HepG2 (cell line): ENCODE results near the gene CTAG1A. TPM values are rescaled to one million over a fixed set of nuclear protein-coding genes. Genes with fewer than 3 reads are reported as not detected.

Experiments
- CCDC6 ChIP-seq: sonication (generic); formaldehyde crosslinking; IDR thresholded peaks from 2 replicates; pipeline ENCODE4 v1.8.1; 2022; ENCODE audit warnings: mild to moderate bottlenecking, missing genetic modification reagents, moderate library complexity
- DMTF1 ChIP-seq: sonication (generic); formaldehyde crosslinking; IDR thresholded peaks from 2 replicates; pipeline ENCODE4 v1.4.0; 2020; ENCODE audit warnings: mild to moderate bottlenecking, missing genetic modification reagents
- MAZ ChIP-seq, 2 experiments: sonication (generic) in 1 of 2; formaldehyde crosslinking in 1 of 2; IDR thresholded peaks; 2 replicates each; pipeline versions ENCODE4 v1.5.0 to v1.6.1; 2012 to 2020; ENCODE audit warnings: low read depth in 2 of 2, mild to moderate bottlenecking in 2 of 2, borderline replicate concordance in 1 of 2, improper control_type of control experiment in 1 of 2, low read length in 1 of 2, missing genetic modification reagents in 1 of 2, moderate library complexity in 1 of 2
- NCOA2 ChIP-seq: sonication (generic); formaldehyde crosslinking; IDR thresholded peaks from 2 replicates; pipeline ENCODE4 v1.8.0; 2022; ENCODE audit warnings: inconsistent platforms
- RFXAP ChIP-seq: sonication (generic); formaldehyde crosslinking; IDR thresholded peaks from 2 replicates; pipeline ENCODE4 v1.4.0; 2020; ENCODE audit warnings: missing genetic modification reagents, borderline replicate concordance
- SNAPC5 ChIP-seq: sonication (generic); formaldehyde crosslinking; IDR thresholded peaks from 2 replicates; pipeline ENCODE4 v1.8.1; 2023; ENCODE audit warnings: mild to moderate bottlenecking, missing genetic modification reagents, borderline replicate concordance
- TEF ChIP-seq: sonication (generic); formaldehyde crosslinking; IDR thresholded peaks from 2 replicates; pipeline ENCODE4 v1.5.0; 2020; ENCODE audit warnings: missing genetic modification reagents
- ZFP36 ChIP-seq: fragments of 150-350 bp; IDR thresholded peaks from 2 replicates; pipeline ENCODE4 v1.6.1; 2018; ENCODE audit warnings: borderline replicate concordance, low read length, low read depth; ENCODE audit not compliant: partially characterized antibody
- ZNF251 ChIP-seq: sonication (generic); formaldehyde crosslinking; IDR thresholded peaks from 2 replicates; pipeline ENCODE4 v1.9.0; 2021; ENCODE audit warnings: mild to moderate bottlenecking, missing genetic modification reagents
- ZNF572 ChIP-seq: sonication (generic); formaldehyde crosslinking; IDR thresholded peaks from 2 replicates; pipeline ENCODE4 v1.5.1; 2020; ENCODE audit warnings: mild to moderate bottlenecking, missing genetic modification reagents
- ZNF605 ChIP-seq: sonication (generic); formaldehyde crosslinking; IDR thresholded peaks from 2 replicates; pipeline ENCODE4 v1.8.0; 2022; ENCODE audit warnings: mild to moderate bottlenecking, missing genetic modification reagents
- ZXDC ChIP-seq: sonication (generic); formaldehyde crosslinking; IDR thresholded peaks from 2 replicates; pipeline ENCODE4 v1.5.0; 2020; ENCODE audit warnings: mild to moderate bottlenecking, missing genetic modification reagents
- polyA plus RNA-seq, 8 experiments: library from polyadenylated mRNA; depleted of rRNA in 3 of 8; stranded (reverse) in 7 of 8; unstranded in 1 of 8; fragments of >200 nt; fragmentation: Illumina TruSeq in 4 of 8; extraction: Trizol in 4 of 8; gene quantifications; 2 replicates each; pipeline versions ENCODE4 v1.2.1 to v1.2.3, GENCODE V29; 2011 to 2016; ENCODE audit warnings: low read depth in 4 of 8, missing spikeins in 1 of 8, mixed read lengths in 1 of 8; ENCODE audit not compliant: insufficient read depth in 1 of 8
- total RNA-seq, 5 experiments: library from RNA; depleted of rRNA; stranded (reverse); fragments of >200 nt; fragmentation: Illumina TruSeq; extraction: Trizol; gene quantifications; 2 replicates each; pipeline ENCODE4 v1.2.3, GENCODE V29; 2016; ENCODE audit warnings: low read depth in 1 of 5
- TF ChIP-seq, protein P1 (sequence below): IDR thresholded peaks from 2 replicates; pipeline ENCODE4 v1.6.1; 2012; ENCODE audit warnings: low read depth, low read length, improper control_type of control experiment
- TF ChIP-seq, protein P2 (sequence below): IDR thresholded peaks from 2 replicates; pipeline ENCODE4 v1.6.1; 2018; ENCODE audit warnings: missing genetic modification reagents, mild to moderate bottlenecking, missing compliant biosample characterization
- TF ChIP-seq, protein P3 (sequence below): IDR thresholded peaks from 2 replicates; pipeline ENCODE4 v1.6.1; 2016; ENCODE audit warnings: low read depth, borderline replicate concordance

Gene CTAG1A
- total and polyA plus RNA-seq, 2 of the 13 experiments (the other 11 are each of a cell fraction or from before 2014, with no cell fraction given), result not detected

- TF ChIP-seq, protein P1, sequence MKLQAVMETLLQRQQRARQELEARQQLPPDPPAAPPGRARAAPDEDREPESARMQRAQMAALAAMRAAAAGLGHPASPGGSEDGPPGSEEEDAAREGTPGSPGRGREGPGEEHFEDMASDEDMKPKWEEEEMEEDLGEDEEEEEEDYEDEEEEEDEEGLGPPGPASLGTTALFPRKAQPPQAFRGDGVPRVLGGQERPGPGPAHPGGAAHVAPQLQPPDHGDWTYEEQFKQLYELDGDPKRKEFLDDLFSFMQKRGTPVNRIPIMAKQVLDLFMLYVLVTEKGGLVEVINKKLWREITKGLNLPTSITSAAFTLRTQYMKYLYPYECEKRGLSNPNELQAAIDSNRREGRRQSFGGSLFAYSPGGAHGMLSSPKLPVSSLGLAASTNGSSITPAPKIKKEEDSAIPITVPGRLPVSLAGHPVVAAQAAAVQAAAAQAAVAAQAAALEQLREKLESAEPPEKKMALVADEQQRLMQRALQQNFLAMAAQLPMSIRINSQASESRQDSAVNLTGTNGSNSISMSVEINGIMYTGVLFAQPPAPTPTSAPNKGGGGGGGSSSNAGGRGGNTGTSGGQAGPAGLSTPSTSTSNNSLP, result no peak
- TF ChIP-seq ZFP36, result no peak
- no peak for TF ChIP-seq ZXDC (CRISPR knock-in tag)
- no peak for TF ChIP-seq SNAPC5 (CRISPR knock-in tag)
- no peak; the same call in 1 of the 2 replicates for TF ChIP-seq CCDC6 (CRISPR knock-in tag)
- TF ChIP-seq MAZ (IDR thresholded peaks at IDR 0.05; ENCODE audit: borderline replicate concordance, low read depth, low read length), result no peak
- TF ChIP-seq MAZ (CRISPR knock-in tag; IDR thresholded peaks at IDR 0.05; ENCODE audit: low read depth), result 0 out of 2 replicates have a peak, but pooled peaks have one; percentile 15
- TF ChIP-seq DMTF1 (CRISPR knock-in tag), result no peak
- no peak for TF ChIP-seq TEF
- TF ChIP-seq ZNF605 (CRISPR knock-in tag), result no peak
- TF ChIP-seq ZNF572 (CRISPR knock-in tag), result no peak
- TF ChIP-seq, protein P2, sequence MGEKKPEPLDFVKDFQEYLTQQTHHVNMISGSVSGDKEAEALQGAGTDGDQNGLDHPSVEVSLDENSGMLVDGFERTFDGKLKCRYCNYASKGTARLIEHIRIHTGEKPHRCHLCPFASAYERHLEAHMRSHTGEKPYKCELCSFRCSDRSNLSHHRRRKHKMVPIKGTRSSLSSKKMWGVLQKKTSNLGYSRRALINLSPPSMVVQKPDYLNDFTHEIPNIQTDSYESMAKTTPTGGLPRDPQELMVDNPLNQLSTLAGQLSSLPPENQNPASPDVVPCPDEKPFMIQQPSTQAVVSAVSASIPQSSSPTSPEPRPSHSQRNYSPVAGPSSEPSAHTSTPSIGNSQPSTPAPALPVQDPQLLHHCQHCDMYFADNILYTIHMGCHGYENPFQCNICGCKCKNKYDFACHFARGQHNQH, result peak; percentile 44; the same call in 1 of the 2 replicates
- TF ChIP-seq RFXAP (CRISPR knock-in tag), result no peak
- TF ChIP-seq, protein P3, sequence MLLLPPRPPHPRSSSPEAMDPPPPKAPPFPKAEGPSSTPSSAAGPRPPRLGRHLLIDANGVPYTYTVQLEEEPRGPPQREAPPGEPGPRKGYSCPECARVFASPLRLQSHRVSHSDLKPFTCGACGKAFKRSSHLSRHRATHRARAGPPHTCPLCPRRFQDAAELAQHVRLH (CRISPR knock-in tag), result 0 out of 2 replicates have a peak, but pooled peaks have one; percentile 44
- no peak for TF ChIP-seq NCOA2
- TF ChIP-seq ZNF251 (CRISPR knock-in tag), result no peak
Measured at GRCh38 chrX:154547245-154548027, 37.5 kb upstream of the CTAG1A start, which contains the start of gene IKBKG (continued).
